NCI-H1092 (cell line): ENCODE measurements around the gene SLC7A1.

Source experiments
- DNase-seq: peaks from one replicate; lab custom pipeline; 2025; lab: John Stamatoyannopoulos, UW

The SLC7A1 gene

DNA sequence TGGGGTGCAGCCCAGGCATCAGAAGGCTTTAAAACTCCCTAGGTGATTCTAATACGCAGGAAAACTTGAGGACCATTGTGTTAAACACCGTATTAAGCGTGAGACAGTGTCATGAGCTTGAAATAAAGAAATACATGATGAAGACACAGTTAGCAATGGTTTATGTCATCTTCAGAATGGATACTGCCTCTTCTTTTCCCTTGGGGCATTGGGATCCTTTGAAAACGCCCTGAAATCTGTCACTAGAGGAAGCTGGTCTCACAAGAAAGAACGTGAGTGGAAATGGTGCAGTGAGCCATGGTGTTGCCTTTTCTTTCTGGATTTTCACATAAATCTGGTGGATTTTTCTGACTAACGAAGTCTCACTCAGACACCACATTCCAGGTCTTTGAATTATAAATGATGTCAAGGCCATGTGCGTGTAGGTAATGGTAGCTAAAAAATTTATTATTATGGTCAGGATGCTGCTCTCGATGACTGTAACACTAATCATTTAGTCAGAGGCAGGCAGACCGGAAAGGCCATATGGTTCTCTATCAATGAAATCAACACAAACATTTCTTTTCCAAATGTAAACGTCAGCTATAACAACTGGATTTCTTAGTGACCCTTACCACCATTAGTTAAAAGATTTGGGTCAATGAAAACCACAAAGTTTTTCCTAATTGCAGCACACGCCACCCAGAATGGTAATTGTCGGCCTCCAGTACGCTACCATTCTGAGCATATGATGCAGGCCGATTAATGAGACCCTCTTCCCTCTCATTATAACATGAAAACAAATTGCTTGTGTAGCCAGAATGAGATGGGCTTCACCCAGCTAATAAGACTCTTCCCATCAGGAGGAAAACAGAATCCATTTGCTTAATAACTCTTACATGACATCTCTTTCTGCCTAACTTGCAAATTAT, 105.6 kb downstream of the SLC7A1 start:
- DNase-seq, result no peak

DNA sequence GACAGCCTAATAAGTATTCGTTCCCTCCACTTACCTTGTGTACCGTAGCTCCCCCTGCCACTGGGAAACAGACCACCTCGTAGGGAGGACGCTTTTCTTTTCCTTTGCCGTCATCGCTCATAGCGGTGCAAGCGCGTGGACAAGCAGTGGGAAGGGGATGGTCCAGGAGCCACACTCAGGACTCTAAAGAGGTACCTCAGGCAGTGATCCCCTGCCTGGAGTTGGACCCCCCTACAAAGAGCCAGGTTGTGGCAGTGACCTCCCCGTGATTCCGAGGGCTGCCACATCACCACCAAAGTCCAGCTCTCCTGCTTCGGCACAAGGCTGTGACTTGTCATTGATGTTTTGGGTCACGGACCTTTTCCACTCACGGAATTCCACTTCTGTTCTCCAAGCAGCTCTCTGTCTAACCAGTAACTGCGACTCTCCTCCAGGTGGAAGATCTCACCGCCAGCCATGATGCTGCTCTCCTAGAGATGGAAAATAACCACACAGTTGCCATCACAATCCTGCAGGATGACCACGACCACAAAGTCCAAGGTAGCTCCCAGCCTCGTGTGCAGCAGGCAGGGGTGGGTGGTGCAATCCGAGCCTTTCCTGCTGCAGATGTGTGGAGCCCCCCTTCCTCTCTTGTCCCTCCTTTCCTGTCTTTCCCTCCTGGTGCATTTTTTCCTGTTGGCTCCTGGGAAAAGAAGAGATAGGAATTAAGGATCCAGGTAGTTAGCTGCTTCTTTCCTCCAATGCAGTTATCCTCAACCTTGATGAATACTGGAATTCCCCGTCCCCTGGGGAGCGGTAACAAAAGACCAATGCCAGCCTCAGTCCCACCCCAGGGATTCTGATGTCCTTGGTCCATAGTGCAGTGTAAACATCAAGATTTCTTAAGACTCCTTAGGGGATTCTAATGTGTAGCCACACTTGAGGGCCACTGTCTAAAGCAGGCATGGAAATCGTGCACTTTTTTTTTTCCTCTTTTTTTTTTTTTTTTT, 107.7 kb downstream of the SLC7A1 start:
- DNase-seq, result no peak

DNA sequence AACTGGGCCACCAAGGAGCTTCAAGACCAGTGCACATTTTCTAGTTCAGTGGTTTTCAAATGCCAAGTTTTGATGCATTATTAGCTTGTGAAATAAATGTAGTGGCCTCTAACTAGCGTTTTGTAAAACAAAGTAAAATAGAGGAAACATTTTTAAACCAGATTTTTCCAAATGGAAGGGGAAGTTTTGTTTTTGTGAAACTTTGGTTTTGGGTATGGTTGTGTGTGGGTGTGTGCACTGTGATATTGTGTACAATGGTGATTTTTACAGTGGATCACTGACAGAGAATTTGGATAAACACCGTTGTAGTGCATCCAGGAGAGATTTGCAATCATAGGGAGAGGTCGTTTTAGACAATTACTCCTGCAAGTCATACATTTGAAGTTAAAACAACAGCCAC, 108.9 kb downstream of the SLC7A1 start:
- no peak for DNase-seq

DNA sequence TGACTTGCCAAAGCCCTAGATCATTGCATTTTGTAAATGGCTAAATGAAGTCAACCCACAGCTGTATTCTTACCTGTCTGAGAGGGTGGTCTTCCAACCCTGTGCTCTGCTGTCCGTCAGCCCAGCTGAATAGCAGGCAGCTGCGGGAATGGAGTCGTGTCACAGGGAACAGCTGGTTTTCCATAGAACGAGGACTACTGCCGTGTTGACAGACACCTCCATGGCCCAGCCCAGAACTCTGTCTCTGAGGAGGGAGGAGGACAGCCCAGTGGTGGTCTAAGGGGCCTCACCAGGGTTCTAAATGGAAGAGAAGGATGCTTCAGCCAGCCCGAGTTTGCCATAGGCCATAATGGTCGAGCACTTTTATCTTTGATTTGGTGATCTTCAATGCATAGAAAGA, 110.7 kb downstream of the SLC7A1 start:
- no peak for DNase-seq

DNA sequence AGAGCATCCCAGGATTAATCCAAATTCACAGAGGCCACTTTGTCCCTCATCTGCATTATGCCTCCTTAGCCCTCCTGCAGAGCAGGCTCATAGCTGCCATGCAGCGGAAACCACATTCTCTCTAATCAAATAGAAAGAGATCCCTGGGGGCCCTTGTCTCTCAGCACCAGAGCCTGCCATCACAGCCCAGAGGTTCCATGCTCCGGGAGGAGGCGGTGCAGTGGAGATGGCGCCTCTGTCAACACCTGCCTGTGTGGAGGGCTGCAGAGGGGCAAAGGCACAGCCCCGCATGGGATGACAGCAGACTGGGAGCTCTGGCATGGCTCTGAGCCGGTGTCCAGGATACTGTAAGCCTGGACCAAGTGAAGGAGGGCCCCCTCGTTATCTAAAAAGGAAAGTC, 111.3 kb downstream of the SLC7A1 start:
- no peak for DNase-seq

DNA sequence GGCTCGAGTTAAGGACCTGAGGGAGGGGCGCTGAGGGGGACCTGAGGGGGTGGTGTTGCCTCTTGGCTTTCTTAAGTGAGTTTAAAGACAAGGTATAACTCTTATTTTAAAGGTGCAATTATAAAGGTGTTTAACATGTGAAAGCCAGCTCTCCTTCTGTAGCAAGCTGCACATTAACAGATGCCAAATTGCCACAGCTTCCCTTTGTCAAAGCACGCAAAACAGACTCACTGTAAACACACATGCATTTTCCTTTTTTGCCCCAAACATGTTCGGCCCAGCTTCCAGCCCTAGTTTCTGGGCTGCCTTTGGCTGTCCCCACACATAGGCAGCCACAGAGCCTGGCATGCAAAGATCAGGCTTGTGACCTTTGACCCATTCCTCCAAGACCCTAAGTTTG, 111.9 kb downstream of the SLC7A1 start:
- no peak for DNase-seq

DNA sequence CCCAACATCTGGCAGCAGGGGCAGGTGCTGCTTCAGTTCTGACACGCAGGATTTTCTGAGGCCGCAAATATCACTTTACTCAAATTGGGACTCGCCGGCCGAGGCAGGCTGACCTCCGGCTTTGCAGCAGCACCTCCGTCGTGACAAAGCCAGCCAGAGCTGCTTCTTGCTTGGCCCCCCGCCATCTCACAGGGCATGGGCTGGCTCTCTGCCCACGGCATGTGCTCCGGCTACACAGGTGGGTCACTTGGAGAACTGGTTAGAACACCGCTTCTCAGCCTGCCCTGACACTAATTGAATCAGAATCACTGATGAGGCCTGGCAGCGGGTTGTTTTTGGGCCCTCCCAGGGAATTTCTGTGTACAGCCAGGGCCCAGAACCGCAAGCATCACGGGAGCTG, 112.3 kb downstream of the SLC7A1 start:
- DNase-seq, result no peak

DNA sequence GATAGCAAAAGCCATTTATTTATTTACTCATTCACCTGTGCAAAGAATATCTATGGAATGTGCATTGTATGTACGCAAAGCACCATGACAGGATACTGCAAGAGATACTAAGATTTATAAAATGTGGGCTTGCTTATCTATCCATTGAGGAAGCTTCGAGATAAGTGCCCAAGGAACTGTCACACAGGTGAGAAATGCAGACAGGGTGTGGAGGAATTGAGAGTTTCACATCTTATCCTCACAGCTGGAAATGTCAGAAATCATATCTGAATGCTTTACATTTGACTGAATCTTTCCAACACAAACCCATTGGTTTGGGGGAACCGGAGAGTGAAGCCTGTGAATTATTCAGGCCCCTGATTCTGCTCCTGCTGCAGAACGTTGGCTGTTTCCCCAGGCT, 113.0 kb downstream of the SLC7A1 start:
- no peak for DNase-seq

DNA sequence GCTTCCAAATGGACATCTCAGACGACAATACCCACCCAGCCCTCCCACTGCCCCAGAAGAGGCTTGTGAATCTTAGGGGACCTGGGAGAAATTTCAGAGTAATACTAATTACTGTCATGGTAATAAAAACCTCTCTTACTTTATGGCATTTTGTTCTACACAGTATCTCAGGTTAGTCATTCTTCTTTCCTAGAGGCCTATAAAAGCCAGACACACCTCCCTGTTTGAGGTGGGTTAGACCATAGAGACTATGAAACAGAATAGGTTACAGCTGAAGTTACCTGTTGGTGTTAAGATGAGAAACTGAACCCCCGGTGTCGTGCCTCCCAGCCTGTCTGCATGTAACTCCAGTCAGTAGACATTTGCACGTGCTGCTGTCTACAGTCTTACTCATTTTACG, 113.9 kb downstream of the SLC7A1 start:
- no peak for DNase-seq

DNA sequence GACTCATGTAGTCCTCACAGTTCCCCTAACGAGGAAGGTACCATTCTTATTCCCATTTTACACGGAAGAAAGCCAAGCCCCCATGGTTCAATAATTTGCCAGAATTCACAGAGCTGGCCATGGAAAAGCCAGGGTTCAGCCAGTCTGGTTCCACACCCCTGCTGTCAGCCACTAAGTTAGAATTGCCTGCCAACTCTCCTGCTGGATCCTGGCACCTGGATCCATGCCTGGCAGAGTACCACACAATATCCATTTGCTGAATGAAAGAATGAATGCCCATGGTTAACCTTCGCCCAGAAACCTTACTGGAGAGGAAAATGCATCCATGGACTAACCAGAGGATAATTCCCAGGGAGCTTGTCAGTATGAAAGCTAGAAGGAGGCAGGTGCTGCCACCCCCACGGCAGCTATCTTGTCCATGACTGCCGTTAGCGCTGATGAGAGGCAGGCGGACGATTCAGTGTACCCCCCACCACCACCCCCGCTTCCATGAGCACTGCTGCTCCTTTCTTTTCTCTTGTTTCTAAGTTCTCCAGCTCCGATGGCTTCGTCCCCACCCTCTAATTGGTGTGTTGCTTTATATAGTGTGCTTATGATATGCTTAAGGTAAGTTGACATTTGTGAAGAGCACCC, 114.5 kb downstream of the SLC7A1 start:
- no peak for DNase-seq

DNA sequence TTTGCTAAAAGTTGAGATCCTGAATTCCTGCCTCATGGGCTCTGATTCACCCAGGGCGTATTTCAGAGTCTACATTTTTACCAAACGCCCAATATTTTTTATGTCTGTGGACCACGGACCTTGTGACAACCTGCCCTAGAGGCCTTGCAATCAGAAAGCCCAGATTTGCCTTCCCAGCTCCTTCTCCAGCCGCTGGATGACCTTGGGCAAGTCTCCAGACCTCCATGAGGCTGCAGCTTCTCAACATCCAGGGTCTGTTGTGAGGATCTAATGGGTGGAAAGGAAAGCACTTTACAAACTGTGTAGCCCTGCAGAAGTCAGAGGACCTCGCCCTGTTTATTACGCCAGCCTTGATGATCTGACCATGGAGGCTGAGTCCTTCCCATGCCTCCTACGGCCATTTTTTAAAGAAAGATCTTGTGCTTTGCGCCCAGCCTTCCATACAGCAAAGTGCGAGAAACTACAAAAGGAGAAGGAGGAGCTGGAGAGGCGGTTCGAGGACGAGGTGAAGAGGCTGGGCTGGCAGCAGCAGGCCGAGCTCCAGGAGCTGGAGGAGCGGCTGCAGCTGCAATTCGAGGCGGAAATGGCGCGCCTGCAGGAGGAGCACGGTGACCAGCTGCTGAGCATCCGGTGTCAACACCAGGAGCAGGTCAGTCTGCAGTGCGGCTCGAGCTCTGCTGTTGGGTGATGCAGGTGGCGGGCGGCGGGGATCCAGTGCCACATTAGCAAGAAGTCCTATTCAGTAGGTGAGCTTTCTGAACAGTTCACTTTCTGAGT, 115.6 kb downstream of the SLC7A1 start:
- no peak for DNase-seq

DNA sequence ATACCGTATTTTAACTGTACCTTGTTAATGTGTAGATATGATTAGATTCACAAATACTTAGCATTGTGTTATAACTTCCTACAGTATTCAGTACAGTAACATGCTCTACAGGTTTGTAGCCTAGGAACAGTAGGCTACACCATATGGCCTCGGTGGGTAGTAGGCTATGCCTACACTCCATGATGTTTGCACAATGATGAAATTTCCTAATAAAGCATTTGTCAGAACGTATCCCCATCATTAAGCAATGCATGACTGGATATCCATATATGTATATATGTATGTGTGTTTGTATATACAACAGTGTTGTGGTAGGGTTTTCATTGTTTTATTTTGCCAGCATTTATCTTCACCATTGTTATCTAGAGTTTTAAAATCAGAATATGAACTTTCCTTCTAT, 119.4 kb downstream of the SLC7A1 start:
- no peak for DNase-seq

DNA sequence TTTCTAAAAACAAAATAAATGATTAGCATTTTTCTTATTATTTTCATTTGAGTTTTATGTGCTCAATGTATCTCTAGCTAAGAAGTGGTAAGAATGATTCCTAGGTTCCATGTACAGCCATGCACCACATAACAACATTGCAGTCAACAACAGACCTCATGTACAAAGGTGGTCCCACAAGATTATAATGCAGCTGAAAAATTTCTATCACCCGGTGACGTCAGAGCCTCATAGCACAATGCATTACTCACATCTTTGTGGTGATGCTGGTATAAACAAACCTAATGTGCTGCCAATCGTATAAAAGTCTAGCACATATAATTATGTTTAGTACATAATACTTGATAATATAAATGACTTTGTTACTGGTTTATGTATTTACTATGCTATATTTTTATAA, 120.5 kb downstream of the SLC7A1 start:
- DNase-seq, result no peak

DNA sequence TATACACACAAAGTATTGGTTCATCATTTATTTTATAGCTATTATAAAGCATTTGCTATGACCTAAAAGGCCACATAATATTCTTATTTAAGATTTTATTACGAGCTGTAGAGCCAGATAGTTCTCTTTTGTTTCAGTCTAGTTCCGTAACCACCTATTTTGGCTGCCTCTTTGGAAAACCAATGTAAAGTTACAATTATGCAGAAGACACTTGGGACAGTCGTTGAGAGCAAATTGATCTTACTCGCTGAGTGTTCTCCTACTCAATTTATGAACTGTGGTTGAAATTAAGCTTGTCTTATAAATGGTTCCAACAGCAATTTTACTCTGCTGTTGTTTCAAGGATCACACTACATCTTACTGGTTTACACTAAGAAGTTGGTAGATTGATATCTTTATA, 122.3 kb downstream of the SLC7A1 start:
- no peak for DNase-seq

DNA sequence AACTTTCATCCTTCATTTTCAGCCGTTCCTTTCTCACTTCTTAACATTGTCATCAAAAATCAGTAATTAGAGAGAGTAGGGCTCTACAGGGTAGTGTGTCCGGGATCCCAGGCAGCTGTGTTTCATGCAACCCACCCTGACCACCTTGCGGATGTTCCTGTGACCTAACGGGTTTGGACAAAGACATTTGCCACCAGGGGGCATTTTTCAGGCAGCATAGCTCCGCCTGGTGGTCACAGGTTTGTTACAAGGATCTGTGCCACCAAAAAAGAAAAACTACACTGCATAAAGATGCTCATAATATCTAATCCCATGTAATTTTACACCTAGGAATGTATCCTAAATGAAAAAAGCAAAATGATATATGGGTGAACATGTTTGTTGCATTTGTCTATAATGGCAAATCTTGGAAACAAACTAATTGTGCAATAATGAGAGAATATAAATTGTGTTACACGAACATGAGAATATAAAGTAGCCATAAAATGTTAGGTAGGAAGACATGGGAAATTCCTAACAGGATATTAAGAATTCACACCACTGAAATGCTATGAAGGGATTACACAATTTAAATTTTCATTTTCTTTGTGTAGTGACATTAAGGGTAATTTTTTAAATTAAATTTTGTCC, 123.0 kb downstream of the SLC7A1 start:
- DNase-seq, result no peak

DNA sequence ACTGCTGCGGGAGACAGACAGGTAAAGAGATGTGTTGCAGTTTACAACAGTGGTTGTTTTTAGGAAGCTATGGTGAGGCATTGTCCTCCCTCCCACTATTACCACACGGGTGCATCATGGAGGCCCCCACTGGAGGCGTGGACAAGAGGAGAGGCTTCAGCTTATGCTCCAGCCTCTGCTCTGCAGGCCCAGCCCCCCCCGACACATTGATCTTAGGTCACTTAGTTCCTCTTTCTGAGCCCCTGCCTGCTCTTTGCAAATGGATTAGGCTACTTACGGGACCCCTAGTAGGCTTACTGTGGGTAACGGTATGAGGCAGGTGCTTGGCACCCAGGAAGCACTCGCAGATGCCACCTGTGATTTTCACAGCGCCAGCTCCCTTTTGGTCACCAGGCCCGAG, 123.9 kb downstream of the SLC7A1 start:
- DNase-seq, result no peak

DNA sequence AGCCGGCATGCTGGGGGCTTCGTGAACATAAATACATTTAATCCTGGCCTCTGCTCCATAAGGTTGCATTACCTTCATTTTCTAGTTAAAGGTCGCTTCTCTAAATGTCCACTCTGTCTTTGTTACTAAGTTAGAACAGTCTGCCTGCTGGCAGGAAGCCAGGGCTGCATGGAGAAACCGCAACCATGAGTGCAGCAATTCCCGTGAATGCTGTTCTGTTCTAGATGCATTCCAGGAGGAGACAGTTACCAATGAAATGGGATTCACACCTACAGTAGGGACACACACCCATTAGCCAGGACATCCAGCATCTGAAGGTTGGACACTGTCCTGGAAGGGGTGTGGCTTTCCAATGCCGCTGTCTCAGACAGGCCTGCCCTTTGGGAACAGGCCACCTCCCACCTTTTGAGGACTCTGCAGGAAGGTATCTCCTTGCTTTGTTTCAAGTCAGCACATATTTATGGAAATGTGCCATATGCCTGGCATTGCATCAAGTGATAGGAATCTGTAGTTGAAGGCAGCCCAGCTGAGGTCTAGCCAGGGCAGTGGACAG, 129.7 kb downstream of the SLC7A1 start:
- DNase-seq, result no peak

DNA sequence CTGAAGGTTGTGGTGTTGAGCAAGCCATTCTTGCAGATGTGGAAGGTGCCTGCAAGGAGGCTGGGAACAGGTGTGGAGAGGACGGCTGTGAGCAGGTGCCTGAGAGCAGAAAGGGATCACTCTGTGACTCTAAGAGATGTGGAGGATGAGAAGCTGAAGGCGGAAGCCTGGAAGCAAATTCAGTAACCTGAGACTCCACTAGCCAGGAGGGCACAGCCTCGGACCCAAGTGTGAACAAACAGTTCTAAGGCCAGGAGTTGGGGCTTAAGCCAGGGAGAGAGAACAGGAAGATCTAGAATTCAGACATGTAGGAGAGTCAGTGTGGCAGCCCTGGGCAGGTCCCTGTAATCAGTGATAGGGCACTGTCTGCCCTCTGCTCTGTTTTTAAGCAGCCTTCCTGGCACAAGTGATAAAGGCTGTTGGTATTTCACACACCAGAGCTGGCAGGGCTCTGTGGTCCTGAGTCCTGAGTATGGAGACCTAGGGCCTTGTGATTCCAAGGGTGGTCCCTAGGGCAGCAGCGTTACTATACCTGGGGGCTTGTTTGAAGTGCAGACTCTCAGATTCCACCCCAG, 131.3 kb downstream of the SLC7A1 start:
- DNase-seq, result no peak

DNA sequence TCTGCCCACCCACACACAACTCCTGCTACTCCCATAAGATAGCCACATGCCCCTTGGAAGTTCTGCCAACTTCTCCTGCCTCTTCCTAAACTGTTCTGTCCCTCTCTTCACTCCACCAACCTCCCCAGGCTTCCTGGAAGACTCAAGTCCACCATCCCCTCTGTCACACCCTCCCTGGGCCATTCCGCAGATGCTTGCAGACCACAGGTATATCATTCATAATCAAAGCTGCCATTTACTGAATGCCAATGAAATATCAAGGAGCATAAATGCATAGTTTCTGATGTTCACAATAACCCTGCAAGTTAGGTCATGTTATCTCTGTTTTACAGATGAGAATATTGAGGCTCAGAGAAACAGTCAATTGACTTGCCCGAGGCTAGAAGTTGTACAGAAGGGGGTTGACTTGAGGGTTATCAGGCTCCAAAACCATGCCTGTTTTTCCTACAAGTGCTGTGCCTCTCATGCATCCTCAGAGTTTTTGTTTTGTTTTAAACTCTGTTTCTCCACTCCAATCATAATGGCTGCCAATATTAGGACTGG, 135.6 kb downstream of the SLC7A1 start:
- DNase-seq, result no peak
